Myocyte (in vitro differentiated cells): ENCODE data around the gene FNIP2. TPM values are rescaled to one million over a fixed set of nuclear protein-coding genes. Genes with fewer than 3 reads are reported as not detected.
"Not testable (repeated sequence)": the region's sequence is repeated elsewhere in the genome, so short reads cannot be mapped to it uniquely, and the experiment has no call there.

Experiments
- DNase-seq: peaks from one replicate; pipeline ENCODE4 v3.0.0-alpha.2; 2012; ENCODE audit warnings: low read depth
- polyA plus RNA-seq: library from polyadenylated mRNA; unstranded; fragments of >200 nt; gene quantifications from one replicate; pipeline ENCODE4 v1.2.1, GENCODE V29; 2012; ENCODE audit warnings: missing spikeins
- total RNA-seq: library from RNA; depleted of rRNA; stranded (reverse); fragments of >200 nt; gene quantifications from 2 replicates; pipeline ENCODE4 v1.2.3, GENCODE V29; 2014

The FNIP2 gene
- 21.3 and 42.9 TPM in 2 replicates for total RNA-seq
- polyA plus RNA-seq, result 21.5 TPM

GRCh38 chr4:158768555-158769174 is at the start of gene FNIP2:
TSS of gene FNIP2 (plus strand) at chr4:158769026. CDS start at chr4:158769213, 187 bp downstream.
- DNase-seq, result peak; percentile 80

DNA sequence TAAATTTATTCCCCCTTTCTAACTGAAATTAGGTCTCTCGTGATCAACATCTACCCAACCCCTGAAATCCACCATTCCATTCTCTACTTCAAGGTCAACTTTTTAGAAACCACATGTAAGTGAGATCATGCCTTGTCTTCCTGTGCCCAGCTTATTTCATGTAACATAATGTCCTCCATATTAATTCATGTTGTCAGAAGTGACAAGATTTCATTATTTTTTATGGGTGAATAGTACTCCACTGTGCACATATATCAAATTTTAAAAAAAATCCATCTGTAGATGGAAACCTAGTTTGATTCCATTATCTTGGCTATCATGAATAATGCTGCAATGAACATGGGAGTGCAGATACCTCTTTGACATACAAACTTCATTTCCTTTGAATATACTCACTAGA is 47.1 kb upstream of the FNIP2 start:
- no peak for DNase-seq

DNA sequence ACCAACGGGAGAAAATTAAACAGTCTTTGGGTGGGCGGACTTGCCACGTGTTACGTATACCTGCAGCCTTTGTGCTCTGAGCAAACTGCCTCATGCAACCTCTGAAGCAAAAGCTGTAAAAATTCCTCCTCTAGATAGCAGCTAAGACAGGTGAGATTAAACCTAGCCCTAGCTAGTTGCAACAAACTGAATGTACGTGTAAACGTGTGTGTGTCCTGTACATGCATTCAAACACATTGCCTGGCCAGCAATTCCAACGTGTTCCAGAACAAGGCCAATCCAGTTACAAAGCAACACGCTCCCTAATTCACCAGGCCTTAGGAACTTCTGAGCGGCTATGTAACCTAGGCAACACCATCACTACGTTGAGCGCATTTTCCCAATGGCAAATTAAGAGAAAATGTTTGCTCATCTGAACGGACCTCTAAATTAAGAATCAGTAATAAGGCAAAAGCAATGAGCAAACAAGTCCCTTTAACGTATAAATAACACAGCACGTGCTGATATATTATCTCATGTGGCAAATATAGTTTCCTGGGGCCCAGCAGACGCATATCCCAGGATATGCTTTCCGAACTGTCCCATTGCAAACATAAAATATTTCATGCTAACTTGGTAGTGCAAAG is 46.4 kb upstream of the FNIP2 start:
- DNase-seq, result peak; percentile 44

DNA sequence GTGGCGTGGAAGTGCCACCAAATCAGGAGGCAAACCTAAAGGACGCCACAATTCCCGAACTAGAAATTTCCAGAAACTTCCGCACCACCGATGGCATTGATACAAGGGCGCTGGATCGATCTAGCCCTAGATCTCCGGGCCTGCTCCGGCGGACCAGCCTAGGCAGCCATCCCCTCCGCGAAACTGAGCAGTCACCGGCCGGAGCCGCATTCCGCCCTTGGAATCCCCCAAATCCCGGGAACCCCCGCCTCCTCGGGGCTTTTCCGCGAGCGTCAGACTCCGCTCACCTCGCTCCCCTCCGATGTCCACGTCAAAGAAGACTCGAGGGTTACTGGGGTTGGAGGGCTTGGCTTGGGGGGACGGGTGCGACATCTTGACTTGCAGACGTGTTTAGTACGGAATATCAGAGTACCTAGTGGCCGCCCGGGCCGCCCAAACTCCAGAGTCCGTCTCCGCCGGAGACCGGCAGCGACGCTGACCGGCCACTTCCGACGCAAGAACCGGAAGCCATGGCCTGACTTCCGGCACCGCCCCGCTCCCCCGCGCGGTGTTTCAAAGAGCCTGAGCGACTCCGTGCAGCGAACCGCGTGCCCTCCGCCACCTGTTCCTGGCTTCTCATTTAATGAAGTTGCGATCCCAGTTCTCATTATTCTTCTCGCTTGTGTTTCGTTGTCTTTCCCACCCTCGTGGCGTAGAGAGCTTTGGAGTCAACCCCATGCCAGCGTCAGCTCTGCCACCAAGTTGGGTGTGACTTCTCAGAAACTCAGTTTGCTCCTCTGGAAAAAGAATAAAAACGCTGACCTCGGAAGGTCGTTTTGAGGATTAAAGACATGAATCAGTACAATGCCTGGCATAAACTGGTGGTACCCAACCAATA is 45.7 kb upstream of the FNIP2 start, which contains the start of gene PPID:
Gene PPID, minus strand, starts transcription at position 480 of the 877 bp plus-strand sequence. Its CDS starts 108 bp downstream, at position 372.
- DNase-seq, result peak; percentile 89

DNA sequence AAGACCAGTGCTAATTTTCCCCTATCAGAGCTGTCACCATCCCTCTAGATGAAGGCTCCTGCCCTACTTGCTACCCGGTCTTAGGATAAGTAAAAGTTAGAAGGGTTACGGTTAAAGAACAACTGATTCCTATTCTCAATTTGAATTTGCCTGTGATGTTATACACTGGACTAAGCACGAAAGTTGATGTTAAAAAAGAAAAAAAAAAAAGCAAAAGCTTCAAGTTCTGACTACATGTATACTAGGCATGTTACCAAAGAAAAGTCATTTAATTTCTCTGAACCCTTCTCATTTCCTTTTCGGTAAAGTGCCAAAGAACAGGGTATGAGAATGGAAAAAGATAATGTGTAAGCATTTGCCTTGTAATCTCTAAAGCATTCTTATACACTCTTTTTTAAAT is 44.2 kb upstream of the FNIP2 start:
- DNase-seq, result no peak

DNA sequence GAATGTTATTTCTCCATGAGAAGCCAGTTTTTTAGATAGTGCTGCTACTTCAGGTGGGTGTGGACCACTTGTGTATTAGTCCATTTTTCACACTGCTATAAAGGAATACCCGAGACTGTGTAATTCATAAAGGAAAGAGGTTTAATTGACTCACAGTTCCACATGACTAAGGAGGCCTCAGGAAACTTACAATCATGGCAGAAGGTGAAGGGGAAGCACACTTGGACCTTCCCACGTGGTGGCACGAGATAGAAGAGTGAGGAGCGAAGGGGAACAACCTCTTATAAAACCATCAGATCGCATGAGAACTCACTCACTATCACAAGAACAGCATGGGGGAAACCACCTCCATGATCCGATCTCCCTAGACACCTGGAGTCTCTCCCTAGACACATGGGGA is 42.2 kb upstream of the FNIP2 start:
- no peak for DNase-seq

DNA sequence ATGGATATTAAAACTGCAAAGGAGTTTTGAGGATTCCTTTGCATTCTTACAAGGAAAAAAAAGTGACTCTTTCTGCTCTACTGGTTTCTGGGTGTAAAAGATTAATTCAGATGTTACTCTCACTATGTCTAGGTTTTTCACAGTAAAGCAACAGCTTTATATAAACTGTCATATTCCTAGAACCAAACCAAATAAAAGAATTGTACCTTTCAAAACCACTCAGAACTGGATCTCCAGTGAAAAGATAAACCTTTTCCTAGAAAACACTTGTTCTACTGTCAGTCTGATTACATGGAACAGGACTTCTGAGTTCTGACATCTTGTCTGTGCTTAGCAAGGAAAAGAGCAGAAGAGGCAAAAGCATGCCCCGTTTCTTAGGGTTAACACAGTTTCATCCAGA is 40.6 kb upstream of the FNIP2 start:
- no peak for DNase-seq

- DNase-seq, result peak; percentile 77
These were observed 38.9 kb upstream of the FNIP2 start for GRCh38 chr4:158729716-158730559.

DNA sequence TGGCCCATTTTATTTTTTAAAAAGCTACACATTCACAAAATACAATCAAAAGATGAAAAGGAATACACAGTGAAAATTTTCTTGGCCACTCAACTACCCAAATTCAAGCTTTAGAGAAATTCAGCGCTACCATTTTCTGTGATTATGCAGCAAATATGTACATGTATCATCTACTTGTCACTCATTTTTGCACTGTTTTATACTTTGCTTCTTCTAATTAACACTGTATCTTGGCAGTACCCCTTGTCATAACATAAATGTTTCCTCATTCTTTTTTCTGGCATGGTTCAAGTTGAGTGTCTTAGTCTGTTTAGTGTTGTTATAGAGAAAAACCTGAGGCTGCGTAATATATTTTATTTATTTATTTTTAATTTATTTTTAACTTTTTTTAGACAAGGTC is 30.0 kb upstream of the FNIP2 start:
- DNase-seq, result no peak

DNA sequence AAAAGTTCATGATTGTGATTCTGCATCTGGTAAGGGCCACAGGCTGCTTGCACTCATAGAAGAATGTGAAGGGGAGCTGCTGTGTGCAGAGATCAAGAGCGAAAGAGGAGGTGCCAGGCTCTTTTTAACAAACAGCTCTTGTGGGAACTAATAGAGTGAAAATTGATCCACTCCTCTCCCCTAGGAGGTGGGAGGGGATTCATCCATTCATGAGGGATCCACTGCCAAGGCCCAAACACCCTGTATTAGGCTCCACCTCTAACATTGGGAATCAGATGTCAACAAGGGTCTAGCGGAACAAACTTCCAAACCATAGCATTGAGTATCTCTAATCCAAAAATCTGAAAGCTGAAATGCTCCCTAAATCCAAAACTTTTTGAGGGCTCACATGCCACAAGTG is 29.2 kb upstream of the FNIP2 start:
- DNase-seq, result no peak

DNA sequence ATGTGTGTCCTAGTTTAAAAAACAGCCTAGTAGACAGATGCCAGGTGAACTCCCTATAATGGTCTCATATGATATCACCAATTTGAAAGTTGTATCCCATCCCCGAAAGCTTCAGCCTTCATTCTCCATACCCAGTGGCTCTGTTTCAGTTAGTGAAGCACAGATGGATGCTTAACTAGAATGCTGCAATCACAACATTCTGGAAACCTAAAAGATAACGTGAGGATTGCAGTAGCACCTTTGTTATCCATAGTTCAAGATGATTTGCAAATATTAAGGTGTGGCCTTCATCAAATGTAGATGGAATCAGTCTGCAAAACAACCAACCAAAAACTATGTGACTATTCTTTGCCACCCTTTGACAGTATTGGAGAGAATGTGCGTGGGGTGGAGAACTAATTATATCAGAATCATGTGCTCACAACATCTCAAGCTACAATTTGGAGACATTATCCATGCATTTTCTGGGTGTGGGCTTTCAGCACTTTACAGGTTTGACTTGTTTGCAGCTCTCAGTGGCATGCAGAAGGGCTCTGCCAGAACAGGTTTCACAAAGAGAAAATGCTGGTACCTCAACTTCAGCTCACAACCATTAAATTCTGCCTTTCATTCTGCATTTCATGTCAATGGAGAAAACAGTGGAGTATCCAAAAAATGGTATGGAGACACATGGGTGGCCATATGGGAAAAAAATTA is 27.4 kb upstream of the FNIP2 start:
- no peak for DNase-seq

GRCh38 chr4:158746537-158746936 is 22.3 kb upstream of the FNIP2 start:
- DNase-seq, result not testable (repeated sequence)

- DNase-seq, result peak; percentile 61
These were observed 18.4 kb upstream of the FNIP2 start for GRCh38 chr4:158750379-158750778.

- DNase-seq, result no peak
These were observed 14.2 kb upstream of the FNIP2 start for GRCh38 chr4:158754385-158755180.

- DNase-seq, result not testable (repeated sequence)
These were observed 13.0 kb upstream of the FNIP2 start for GRCh38 chr4:158755819-158756218.

DNA sequence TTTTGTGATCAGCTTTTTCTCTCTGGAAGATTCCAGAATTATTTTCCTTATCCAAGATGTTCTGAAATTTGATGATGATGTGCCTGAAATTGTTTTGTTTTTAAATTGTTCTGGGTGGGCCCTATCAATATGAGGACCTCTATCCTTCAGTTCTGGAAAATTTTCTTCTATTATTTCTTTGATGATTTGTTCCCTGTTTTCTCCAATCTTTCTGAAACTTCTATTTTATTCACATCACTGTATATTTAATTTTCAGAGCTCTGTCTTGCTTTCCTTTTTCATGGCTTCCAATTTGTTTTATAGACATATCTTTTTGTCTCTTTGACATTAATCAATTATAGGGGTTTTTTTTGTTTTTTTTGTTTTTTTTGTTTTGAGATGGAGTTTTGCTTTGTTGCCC is 12.2 kb upstream of the FNIP2 start:
- DNase-seq, result no peak

GRCh38 chr4:158758142-158758541 is 10.7 kb upstream of the FNIP2 start:
- no peak for DNase-seq

GRCh38 chr4:158758703-158759102 is 10.1 kb upstream of the FNIP2 start:
- DNase-seq, result no peak

GRCh38 chr4:158759539-158759938 is 9.3 kb upstream of the FNIP2 start:
- DNase-seq, result not testable (repeated sequence)

DNA sequence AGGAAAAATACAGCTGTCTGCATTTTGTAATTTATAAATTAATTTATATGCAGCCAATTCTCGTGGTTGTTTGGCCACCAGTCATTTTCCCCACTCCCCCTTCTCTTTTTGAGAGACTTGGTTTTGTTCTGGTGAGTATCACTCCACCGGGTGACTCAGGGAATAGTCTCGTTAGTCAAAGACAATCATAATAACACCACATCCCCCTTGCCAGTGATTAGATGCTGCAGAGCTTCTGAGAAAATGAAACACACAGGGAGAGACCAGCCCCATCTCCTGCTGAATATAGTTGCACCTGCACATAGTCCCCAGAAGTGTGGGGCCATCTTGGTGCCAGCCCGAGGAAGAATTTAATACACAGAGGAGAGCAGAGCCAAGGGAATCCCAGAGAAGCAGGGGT is 8.0 kb upstream of the FNIP2 start:
- DNase-seq, result no peak
